Measurements from ENCODE around the gene ZFAND3.
A peak's percentile ranks its signal among the peaks of the same experiment; 100 is the strongest.

ZFAND3 gene

GRCh38 chr6:37819177-37819801 is at the start of gene ZFAND3:
Gene ZFAND3, plus strand, starts transcription at chr6:37819727. Its CDS starts 219 bp downstream, at chr6:37819946.
- DNase-seq (ENCODE audit: low read depth in 2 of 2), result peak; percentile 88 to 91

- no peak for DNase-seq (ENCODE audit: low read depth in 2 of 2)
Observed at GRCh38 chr6:37774028-37774680, 45.4 kb upstream of the ZFAND3 start.

GRCh38 chr6:37776566-37776965 is 43.0 kb upstream of the ZFAND3 start:
- DNase-seq (ENCODE audit: low read depth in 2 of 2), result no peak

- no peak for DNase-seq (ENCODE audit: low read depth in 2 of 2)
Observed at GRCh38 chr6:37777272-37777834, 42.2 kb upstream of the ZFAND3 start.

- no peak for DNase-seq (ENCODE audit: low read depth in 2 of 2)
Observed at GRCh38 chr6:37779111-37779800, 40.3 kb upstream of the ZFAND3 start.

- no peak for DNase-seq (ENCODE audit: low read depth in 2 of 2)
Observed at GRCh38 chr6:37779902-37780628, 39.5 kb upstream of the ZFAND3 start.

GRCh38 chr6:37781788-37782187 is 37.7 kb upstream of the ZFAND3 start:
- DNase-seq (ENCODE audit: low read depth in 2 of 2), result no peak

- no peak for DNase-seq (ENCODE audit: low read depth in 2 of 2)
Observed at GRCh38 chr6:37783025-37783855, 36.3 kb upstream of the ZFAND3 start.

GRCh38 chr6:37783856-37784584 is 35.5 kb upstream of the ZFAND3 start:
- DNase-seq (ENCODE audit: low read depth in 2 of 2), result no peak

GRCh38 chr6:37784585-37784967 is 35.0 kb upstream of the ZFAND3 start:
- DNase-seq (ENCODE audit: low read depth in 2 of 2), result no peak

- no peak for DNase-seq (ENCODE audit: low read depth in 2 of 2)
Observed at GRCh38 chr6:37785002-37785662, 34.4 kb upstream of the ZFAND3 start.

- DNase-seq (ENCODE audit: low read depth in 2 of 2), result no peak
Observed at GRCh38 chr6:37785663-37786270, 33.8 kb upstream of the ZFAND3 start.

GRCh38 chr6:37787216-37787615 is 32.3 kb upstream of the ZFAND3 start:
- no peak for DNase-seq (ENCODE audit: low read depth in 2 of 2)

GRCh38 chr6:37788259-37788658 is 31.3 kb upstream of the ZFAND3 start:
- DNase-seq (ENCODE audit: low read depth in 2 of 2), result no peak

- peak; percentile 82 to 83 for DNase-seq (ENCODE audit: low read depth in 2 of 2)
Observed at GRCh38 chr6:37791156-37791919, 28.2 kb upstream of the ZFAND3 start.

GRCh38 chr6:37792457-37793033 is 27.0 kb upstream of the ZFAND3 start:
- DNase-seq (ENCODE audit: low read depth in 2 of 2), result no peak

- no peak for DNase-seq (ENCODE audit: low read depth in 2 of 2)
Observed at GRCh38 chr6:37793067-37793466, 26.5 kb upstream of the ZFAND3 start.

- no peak for DNase-seq (ENCODE audit: low read depth in 2 of 2)
Observed at GRCh38 chr6:37794825-37795224, 24.7 kb upstream of the ZFAND3 start.

Data from stimulated activated CD8-positive, alpha-beta memory T cell treated with anti-CD3 and anti-CD28 coated beads, Interleukin-15, amount 100 ng/mL, for 48 hours (primary cell).